GM21529 (cell line): ENCODE results near the gene CNOT11.
"Not testable (repeated sequence)": the region's sequence is repeated elsewhere in the genome, so short reads cannot be mapped to it uniquely, and the experiment has no call there.

Experiments
- ATAC-seq: cut with Tn5 transposase; IDR thresholded peaks from one replicate; pipeline ENCODE4 v1.9.1; 2021; ENCODE audit not compliant: unreplicated experiment

The CNOT11 gene

GRCh38 chr2:101244899-101245298 lies 7.8 kb upstream of the CNOT11 start:
- ATAC-seq, result not testable (repeated sequence)

GRCh38 chr2:101245468-101245867 lies 7.2 kb upstream of the CNOT11 start:
- not testable (repeated sequence) for ATAC-seq

- ATAC-seq, result not testable (repeated sequence)
Observed at GRCh38 chr2:101248756-101249155, 3.9 kb upstream of the CNOT11 start.

- ATAC-seq, result no peak
Observed at GRCh38 chr2:101249826-101250225, 2.9 kb upstream of the CNOT11 start.

- ATAC-seq, result not testable (repeated sequence)
Observed at GRCh38 chr2:101251246-101251781, 1.4 kb upstream of the CNOT11 start.

GRCh38 chr2:101251844-101252407 lies 760 bp upstream of the CNOT11 start:
- ATAC-seq, result peak; percentile 49

GRCh38 chr2:101253013-101253702 lies 472 bp downstream of the CNOT11 start:
- peak; percentile 55 for ATAC-seq

GRCh38 chr2:101253703-101254450 lies 1.2 kb downstream of the CNOT11 start:
- no peak for ATAC-seq

GRCh38 chr2:101255501-101255900 lies 2.8 kb downstream of the CNOT11 start:
- ATAC-seq, result no peak

GRCh38 chr2:101256316-101256715 lies 3.6 kb downstream of the CNOT11 start:
- ATAC-seq, result no peak

- no peak for ATAC-seq
Observed at GRCh38 chr2:101258804-101259203, 6.1 kb downstream of the CNOT11 start.

- no peak for ATAC-seq
Observed at GRCh38 chr2:101262142-101262541, 9.5 kb downstream of the CNOT11 start.

- ATAC-seq, result no peak
Observed at GRCh38 chr2:101263377-101263800, 10.7 kb downstream of the CNOT11 start.

GRCh38 chr2:101264360-101264939 lies 11.8 kb downstream of the CNOT11 start:
- no peak for ATAC-seq

GRCh38 chr2:101265893-101266499 lies 13.3 kb downstream of the CNOT11 start:
- ATAC-seq, result no peak

GRCh38 chr2:101267671-101268656 lies 15.3 kb downstream of the CNOT11 start:
- no peak for ATAC-seq

GRCh38 chr2:101270700-101271259 lies 18.1 kb downstream of the CNOT11 start:
- ATAC-seq, result no peak

GRCh38 chr2:101272045-101272784 lies 19.5 kb downstream of the CNOT11 start:
- peak; percentile 89 for ATAC-seq

GRCh38 chr2:101273056-101273455 lies 20.4 kb downstream of the CNOT11 start:
- ATAC-seq, result no peak
